Measurements from ENCODE around the gene PPP1R3E.

Gene PPP1R3E

GRCh38 chr14:23319746-23320583 lies 17.3 kb upstream of the PPP1R3E start:
- DNase-seq (ENCODE audit: insufficient read length, low spot score) = no peak
- TF ChIP-seq CTCF (IDR thresholded peaks at IDR 0.05; ENCODE audit: insufficient read depth, missing control alignments) = no peak
- FAIRE-seq = no peak

GRCh38 chr14:23316300-23316699 lies 13.6 kb upstream of the PPP1R3E start:
- DNase-seq (ENCODE audit: insufficient read length, low spot score) (no peak), FAIRE-seq (no peak)
- TF ChIP-seq CTCF (IDR thresholded peaks at IDR 0.05; ENCODE audit: insufficient read depth, missing control alignments) = no peak

- TF ChIP-seq CTCF (IDR thresholded peaks at IDR 0.05; ENCODE audit: insufficient read depth, missing control alignments) = no peak
- FAIRE-seq (no peak), DNase-seq (ENCODE audit: insufficient read length, low spot score) (no peak)
Observed at GRCh38 chr14:23310546-23310945, 7.9 kb upstream of the PPP1R3E start.

GRCh38 chr14:23308721-23309445 lies 6.2 kb upstream of the PPP1R3E start:
- DNase-seq (ENCODE audit: insufficient read length, low spot score) = no peak
- FAIRE-seq = no peak
- no peak for TF ChIP-seq CTCF (IDR thresholded peaks at IDR 0.05; ENCODE audit: insufficient read depth, missing control alignments)

GRCh38 chr14:23307687-23308644 lies 5.3 kb upstream of the PPP1R3E start:
- DNase-seq (ENCODE audit: insufficient read length, low spot score) (no peak), FAIRE-seq (no peak)
- no peak for TF ChIP-seq CTCF (IDR thresholded peaks at IDR 0.05; ENCODE audit: insufficient read depth, missing control alignments)

GRCh38 chr14:23307146-23307530 lies 4.5 kb upstream of the PPP1R3E start:
- TF ChIP-seq CTCF (IDR thresholded peaks at IDR 0.05; ENCODE audit: insufficient read depth, missing control alignments) = no peak
- no peak for DNase-seq (ENCODE audit: insufficient read length, low spot score)
- no peak for FAIRE-seq

All from D721Med (cell line).